Rectal smooth muscle tissue (tissue), 1 donor: Measurements from ENCODE around the gene EDEM1.

ENCODE experiments used
- H3K27ac ChIP-seq: one replicate; pipeline ENCODE4 v1.7.0; 2013; ENCODE audit warnings: low read depth, low read length, inconsistent platforms
- H3K27me3 ChIP-seq: one replicate; pipeline ENCODE4 v1.7.0; 2013; ENCODE audit warnings: low read length; ENCODE audit not compliant: control insufficient read depth, insufficient read depth
- H3K36me3 ChIP-seq: one replicate; pipeline ENCODE4 v1.7.0; 2013; ENCODE audit warnings: low read length; ENCODE audit not compliant: control insufficient read depth, insufficient read depth
- H3K4me1 ChIP-seq: one replicate; pipeline ENCODE4 v1.7.0; 2013; ENCODE audit warnings: low read length; ENCODE audit not compliant: control insufficient read depth, insufficient read depth
- H3K4me3 ChIP-seq: one replicate; pipeline ENCODE4 v1.7.0; 2013; ENCODE audit warnings: low read length
- H3K9ac ChIP-seq: one replicate; pipeline ENCODE4 v1.7.0; 2013; ENCODE audit warnings: low read length

Gene EDEM1

GRCh38 chr3:5214352-5214751 is 26.8 kb downstream of the EDEM1 start:
- Histone ChIP-seq H3K27me3 (no peaks in the 10 kb centered on the region), H3K36me3 (peaks cover 52% of the 10 kb centered on the region), H3K4me3 (no peak overlapping the region), H3K4me1 (no peaks in the 10 kb centered on the region), H3K27ac (no peak overlapping the region), H3K9ac (no peak overlapping the region)

DNA sequence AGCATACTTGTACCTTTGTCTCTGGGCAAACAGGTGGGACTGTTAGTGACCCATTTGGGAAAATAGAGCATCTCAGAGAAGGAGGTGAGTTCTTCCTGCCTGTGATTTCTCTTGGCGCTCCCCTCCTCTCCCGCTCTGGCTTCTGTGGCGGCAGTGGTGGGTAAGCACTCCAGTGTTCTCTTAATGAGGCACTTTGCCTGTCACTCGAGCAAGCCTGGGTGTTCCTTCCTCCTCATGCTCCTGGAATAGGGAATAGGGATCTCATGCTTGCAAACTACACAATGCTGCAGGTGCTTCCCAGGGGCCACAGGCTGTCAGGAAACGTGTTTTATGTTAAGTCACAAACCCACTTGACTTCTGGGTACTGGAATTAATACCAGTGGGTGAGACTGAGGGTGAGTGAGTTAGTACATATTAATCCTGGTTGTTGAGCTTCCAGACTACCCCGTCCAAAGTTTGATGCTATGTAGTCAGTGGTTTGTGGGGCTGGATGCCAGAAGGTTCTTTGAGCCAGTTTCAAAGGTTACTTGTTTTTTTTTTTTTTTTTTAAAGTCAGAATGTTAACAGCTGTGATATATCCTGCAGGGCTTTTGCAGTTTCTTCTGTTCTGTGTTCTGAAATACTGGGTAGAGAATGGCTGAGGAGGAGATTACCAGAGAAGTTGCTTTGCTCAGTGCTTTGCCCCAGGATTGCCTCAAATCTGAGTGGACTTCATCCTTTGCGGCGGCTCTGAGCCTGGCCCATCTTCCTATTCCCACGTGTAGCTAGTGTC is 30.5 kb downstream of the EDEM1 start:
- no peak overlapping the region for H3K4me3 ChIP-seq
- H3K4me1 ChIP-seq: no peaks in the 10 kb centered on the region
- no peak overlapping the region for H3K9ac ChIP-seq
- H3K27ac ChIP-seq: no peak overlapping the region
- no peaks in the 10 kb centered on the region for H3K27me3 ChIP-seq
- H3K36me3 ChIP-seq: peaks cover 31% of the 10 kb centered on the region

DNA sequence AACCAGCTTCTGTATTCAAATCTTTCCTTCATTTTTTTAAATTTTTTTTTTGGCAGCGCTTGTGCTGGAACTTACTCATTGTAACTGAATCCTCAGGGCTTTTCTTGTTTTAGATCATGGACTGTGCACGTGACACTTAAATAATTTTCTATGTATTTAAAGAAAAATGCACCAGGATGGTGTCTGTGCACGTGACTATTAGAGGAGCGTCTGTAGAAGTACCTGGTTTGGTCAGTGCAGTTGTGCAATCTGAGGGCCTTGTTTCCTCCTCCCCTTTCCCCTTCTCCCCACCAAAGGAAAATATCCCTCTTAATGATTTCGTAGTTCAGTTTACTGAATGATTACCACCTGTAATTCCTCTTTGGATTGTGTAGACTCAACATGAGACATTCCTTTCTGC is 31.3 kb downstream of the EDEM1 start:
- H3K4me3 ChIP-seq: no peak overlapping the region
- no peak overlapping the region for H3K9ac ChIP-seq
- H3K27ac ChIP-seq: no peak overlapping the region
- H3K36me3 ChIP-seq: peaks cover 24% of the 10 kb centered on the region
- H3K27me3 ChIP-seq: no peaks in the 10 kb centered on the region
- no peaks in the 10 kb centered on the region for H3K4me1 ChIP-seq

DNA sequence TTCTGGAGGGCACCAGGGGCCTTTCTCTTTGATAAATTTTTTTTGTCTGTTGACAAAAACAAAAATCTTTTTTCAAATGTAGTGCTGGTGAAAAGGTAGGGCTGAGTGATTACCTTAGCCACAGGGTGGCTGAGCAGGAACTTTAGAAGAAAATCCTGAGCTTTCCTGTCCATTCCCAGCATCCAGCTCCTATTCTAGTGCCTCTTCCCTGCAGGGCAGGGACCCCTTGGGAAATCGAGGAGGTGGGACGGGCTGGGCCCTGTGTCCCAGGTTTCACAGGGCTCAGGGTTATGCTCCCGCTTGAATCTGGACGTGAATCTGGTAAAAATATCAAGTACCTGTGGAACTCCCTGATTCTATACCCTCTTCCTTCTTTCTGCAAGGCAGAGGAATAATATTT is 31.7 kb downstream of the EDEM1 start:
- peaks cover 20% of the 10 kb centered on the region for H3K36me3 ChIP-seq
- H3K27ac ChIP-seq: no peak overlapping the region

GRCh38 chr3:5220193-5220592 is 32.7 kb downstream of the EDEM1 start:
- H3K4me3 ChIP-seq: no peak overlapping the region
- H3K9ac ChIP-seq: no peak overlapping the region
- no peaks in the 10 kb centered on the region for H3K27me3 ChIP-seq
- H3K4me1 ChIP-seq: no peaks in the 10 kb centered on the region
- no peak overlapping the region for H3K27ac ChIP-seq
- H3K36me3 ChIP-seq: peaks cover 19% of the 10 kb centered on the region

More for the DNA sequence above, 31.7 kb downstream of the EDEM1 start:
- H3K4me3 ChIP-seq: no peak overlapping the region
- no peak overlapping the region for H3K9ac ChIP-seq
- H3K4me1 ChIP-seq: no peaks in the 10 kb centered on the region
- H3K27me3 ChIP-seq: no peaks in the 10 kb centered on the region

DNA sequence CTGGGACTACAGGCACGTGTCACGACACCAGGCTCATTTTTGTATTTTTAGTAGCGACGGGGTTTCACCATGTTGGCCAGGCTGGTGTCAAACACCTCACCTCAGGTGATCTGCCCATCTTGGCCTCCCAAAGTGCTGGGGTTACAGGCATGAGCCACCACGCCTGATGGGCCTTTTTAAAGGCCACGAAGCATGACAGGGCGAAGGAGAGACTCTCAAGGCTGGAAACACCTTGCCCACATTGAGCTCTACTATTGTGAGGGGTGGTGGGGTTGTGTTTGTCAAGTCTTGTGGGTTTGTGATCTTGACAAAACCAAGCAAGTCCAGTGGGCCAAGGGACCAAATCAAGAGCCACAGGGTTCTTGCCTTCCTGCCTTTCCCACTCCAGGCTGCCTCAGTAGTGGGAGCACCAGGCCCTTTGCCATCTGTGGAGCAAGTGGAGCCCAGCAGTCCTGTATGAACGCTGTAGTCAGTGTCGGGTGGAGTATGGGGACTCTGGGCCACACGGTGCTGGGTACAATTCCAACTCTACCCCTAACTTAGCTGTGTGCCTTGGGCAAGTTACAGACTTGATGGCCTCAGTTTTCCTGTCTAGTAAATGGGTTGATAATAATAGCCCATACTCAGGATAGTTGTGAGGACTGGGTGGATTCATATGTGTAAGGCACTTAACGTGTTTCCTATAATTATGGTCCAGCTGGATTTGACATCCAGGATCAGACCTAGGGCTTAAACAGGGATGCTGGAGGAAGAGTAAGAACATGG is 33.3 kb downstream of the EDEM1 start:
- Histone ChIP-seq H3K4me1 (no peaks in the 10 kb centered on the region), H3K4me3 (no peak overlapping the region), H3K9ac (no peak overlapping the region), H3K27me3 (no peaks in the 10 kb centered on the region), H3K36me3 (peaks cover 13% of the 10 kb centered on the region), H3K27ac (no peak overlapping the region)

GRCh38 chr3:5221701-5222100 is 34.2 kb downstream of the EDEM1 start:
- Histone ChIP-seq H3K36me3 (peaks cover 6% of the 10 kb centered on the region), H3K27me3 (no peaks in the 10 kb centered on the region), H3K27ac (no peak overlapping the region), H3K9ac (no peak overlapping the region), H3K4me1 (no peaks in the 10 kb centered on the region), H3K4me3 (no peak overlapping the region)

DNA sequence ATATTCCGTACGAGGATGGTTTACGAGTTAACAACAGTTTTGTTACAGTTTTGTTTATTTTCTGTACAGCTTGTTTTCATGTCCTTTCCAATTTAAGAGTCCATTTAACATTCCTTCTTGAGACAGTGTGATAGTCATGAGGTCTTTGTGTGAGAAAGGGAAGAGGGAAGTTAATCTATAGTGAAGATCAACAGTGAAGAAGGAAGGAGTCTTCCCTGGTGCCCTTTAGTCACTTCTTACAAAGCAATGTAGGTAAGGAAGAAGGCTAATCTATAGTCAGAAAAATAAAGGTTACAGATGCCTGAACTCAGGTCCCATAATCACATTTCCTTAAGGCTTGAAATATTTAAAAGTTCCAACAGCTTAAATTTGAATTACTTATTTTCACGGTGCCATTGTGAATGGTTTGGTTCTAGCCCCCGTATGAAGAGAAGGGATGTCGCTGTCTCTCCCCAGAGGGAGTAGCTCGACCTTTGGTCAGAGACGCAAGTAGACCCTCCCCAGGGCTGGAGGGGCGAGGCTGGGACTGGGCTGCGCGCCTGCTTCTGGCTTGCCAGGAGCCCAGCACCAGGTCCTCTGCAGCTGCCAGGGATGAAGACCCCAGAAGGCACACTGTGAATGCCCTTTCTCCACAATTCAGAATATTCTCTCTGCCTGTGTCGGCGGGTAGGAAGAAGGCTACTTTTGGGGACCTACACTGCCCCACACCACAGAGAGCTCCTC is 34.9 kb downstream of the EDEM1 start:
- Histone ChIP-seq H3K4me1 (no peaks in the 10 kb centered on the region), H3K4me3 (no peak overlapping the region), H3K27ac (no peak overlapping the region), H3K9ac (no peak overlapping the region), H3K27me3 (no peaks in the 10 kb centered on the region), H3K36me3 (no peaks in the 10 kb centered on the region)

DNA sequence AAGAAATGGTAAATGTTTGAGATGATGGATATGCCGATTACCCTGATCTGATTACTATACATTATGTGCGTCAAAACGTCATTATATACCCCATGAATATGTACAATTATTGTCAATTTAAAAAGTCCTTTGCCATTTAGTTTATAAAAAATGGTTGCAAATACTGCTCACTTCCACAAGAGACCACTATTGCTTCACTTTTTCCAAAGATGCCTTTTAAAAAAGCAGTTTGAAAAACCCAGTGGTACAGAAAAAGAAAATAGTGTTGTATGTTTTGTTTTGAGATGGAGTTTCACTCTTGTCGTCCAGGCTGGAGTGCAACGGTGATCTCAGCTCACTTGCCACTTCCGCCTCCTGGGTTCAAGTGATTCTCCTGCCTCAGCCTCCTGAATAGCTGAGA is 39.3 kb downstream of the EDEM1 start:
- H3K27ac ChIP-seq: no peak overlapping the region
- no peak overlapping the region for H3K4me3 ChIP-seq

GRCh38 chr3:5227812-5228211 is 40.3 kb downstream of the EDEM1 start:
- Histone ChIP-seq H3K36me3 (no peaks in the 10 kb centered on the region), H3K9ac (no peak overlapping the region), H3K27ac (no peak overlapping the region), H3K4me1 (no peaks in the 10 kb centered on the region), H3K4me3 (no peak overlapping the region), H3K27me3 (no peaks in the 10 kb centered on the region)

More for the DNA sequence above, 39.3 kb downstream of the EDEM1 start:
- Histone ChIP-seq H3K27me3 (no peaks in the 10 kb centered on the region), H3K4me1 (no peaks in the 10 kb centered on the region), H3K36me3 (no peaks in the 10 kb centered on the region), H3K9ac (no peak overlapping the region)

DNA sequence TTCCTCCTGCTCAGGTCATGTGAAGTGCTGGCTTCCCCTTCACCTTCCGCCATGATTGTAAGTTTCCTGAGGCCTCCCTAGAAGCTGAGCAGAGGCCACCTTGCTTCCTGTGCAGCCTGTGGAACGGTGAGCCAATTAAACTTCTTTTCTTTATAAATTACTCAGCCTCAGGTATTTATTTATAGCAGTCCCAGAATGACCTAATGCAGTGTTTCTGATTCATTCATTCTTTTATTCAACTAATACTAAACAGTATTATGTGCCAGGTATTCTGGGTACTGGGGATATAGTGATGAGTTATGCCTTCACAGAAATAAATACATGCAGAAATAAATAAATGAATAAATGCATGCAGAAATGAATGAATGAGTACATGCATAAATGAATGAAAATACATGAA is 41.9 kb downstream of the EDEM1 start:
- no peak overlapping the region for H3K9ac ChIP-seq
- no peaks in the 10 kb centered on the region for H3K27me3 ChIP-seq
- no peak overlapping the region for H3K4me3 ChIP-seq
- H3K36me3 ChIP-seq: no peaks in the 10 kb centered on the region
- no peaks in the 10 kb centered on the region for H3K4me1 ChIP-seq
- H3K27ac ChIP-seq: no peak overlapping the region

- no peak overlapping the region for H3K4me3 ChIP-seq
- no peaks in the 10 kb centered on the region for H3K4me1 ChIP-seq
- H3K27ac ChIP-seq: no peak overlapping the region
- no peaks in the 10 kb centered on the region for H3K36me3 ChIP-seq
- H3K27me3 ChIP-seq: no peaks in the 10 kb centered on the region
- H3K9ac ChIP-seq: no peak overlapping the region
Observed at GRCh38 chr3:5231074-5231473, 43.6 kb downstream of the EDEM1 start.
